AG08395 (cell line): ENCODE measurements around the gene ESR2.
"Not testable (repeated sequence)": the region's sequence is repeated elsewhere in the genome, so short reads cannot be mapped to it uniquely, and the experiment has no call there.

ENCODE experiments used
- DNase-seq: peaks from one replicate; pipeline ENCODE4 v3.0.0; 2012; ENCODE audit warnings: mixed read lengths, low spot score

The ESR2 gene

GRCh38 chr14:64147126-64147790 lies 146.9 kb downstream of the ESR2 start:
- DNase-seq, result no peak

DNA sequence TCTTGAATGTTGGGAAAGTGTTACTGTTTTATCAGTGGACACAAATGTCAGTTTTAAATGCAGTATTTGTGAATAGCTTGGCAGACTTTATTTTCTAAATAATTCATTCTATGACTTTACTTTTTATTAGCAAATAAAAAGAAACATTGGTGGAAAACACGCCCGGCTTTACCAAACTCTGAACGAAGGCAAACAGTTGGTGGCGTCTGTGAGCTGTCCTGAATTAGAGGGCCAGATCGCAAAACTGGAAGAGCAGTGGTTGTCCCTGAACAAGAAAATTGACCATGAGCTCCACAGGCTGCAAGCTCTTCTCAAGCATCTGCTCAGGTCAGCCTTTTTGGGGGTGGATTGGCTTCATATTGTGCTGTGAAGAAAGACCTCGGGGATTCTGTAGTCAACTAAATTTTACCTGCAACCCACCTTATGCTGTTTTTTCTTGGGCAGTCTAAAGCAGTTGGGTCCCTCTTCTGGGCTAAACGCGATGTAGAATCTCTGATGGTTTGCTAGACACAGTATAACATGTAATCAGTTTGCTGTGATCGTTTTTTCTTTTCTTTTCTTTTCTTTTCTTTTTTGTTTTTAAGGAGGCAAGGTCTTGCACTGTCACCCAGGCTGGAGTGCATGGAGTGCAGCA lies 156.4 kb downstream of the ESR2 start:
- no peak for DNase-seq

- DNase-seq, result no peak
These were observed 167.6 kb downstream of the ESR2 start for GRCh38 chr14:64126548-64126947.

DNA sequence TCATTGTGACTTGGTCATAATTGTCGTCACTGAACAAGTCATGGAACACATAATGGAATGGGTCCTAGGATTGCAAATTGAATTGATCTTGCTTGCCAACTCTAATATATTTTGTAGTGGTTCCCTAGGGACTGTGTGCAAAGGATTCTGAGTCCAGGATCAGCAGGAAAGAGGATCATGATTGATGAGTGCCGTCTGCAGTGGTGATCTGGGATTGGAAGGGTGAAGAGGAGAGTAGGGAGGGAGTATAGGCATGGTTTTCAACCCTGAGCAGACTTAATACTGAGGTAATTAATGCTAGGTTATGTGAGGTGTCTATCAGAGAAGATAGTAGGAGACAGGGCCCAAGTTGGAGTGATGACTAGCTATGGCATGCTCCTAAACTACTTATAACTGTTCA lies 168.9 kb downstream of the ESR2 start:
- no peak for DNase-seq

DNA sequence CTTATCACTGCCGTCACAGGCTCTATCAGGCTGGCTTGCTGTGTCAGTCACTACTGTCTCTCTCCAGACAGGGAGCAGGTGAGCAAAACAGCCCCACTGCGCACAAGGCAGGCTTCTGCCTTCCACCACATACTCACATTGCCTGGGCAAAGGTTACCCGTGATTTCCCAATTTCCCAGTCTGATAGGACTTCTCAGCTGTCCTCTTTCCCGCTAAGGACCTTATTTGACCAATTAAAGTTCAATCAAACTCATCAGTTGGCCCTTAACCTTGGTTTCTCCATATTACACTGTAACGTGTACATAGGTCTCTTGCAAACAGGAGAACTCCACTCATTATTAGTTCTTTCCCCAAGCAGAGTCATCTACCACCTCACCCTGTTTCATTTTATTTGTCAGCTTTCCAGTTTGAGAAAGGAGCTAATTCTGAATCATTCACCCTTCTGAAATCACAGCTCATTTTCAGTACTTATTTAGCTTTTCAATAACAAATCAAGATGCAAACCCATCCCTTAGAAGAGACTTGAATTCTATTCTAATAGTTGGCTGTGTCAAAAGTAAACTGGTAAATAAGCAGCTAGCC lies 170.8 kb downstream of the ESR2 start:
- DNase-seq, result no peak

- no peak for DNase-seq
These were observed 174.2 kb downstream of the ESR2 start for GRCh38 chr14:64119980-64120379.

DNA sequence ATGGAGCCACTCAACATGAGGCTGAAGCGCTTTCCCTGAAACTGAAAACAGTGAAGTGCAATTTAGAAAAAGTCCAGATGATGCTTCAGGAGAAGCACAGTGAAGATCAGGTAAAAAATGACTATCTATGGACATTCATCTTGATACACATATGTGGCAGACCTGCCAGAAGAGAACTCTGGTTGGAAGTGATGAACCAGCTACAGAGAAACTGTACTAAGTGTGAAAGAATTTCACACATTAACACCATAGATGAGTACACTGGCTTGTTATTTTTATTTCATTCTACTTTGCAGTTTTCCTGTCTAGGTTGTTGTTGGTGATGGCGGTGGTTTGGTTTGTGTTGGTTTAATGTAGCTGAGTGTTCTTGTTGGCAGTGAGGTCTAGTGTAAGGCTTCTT lies 174.7 kb downstream of the ESR2 start:
- DNase-seq, result no peak

DNA sequence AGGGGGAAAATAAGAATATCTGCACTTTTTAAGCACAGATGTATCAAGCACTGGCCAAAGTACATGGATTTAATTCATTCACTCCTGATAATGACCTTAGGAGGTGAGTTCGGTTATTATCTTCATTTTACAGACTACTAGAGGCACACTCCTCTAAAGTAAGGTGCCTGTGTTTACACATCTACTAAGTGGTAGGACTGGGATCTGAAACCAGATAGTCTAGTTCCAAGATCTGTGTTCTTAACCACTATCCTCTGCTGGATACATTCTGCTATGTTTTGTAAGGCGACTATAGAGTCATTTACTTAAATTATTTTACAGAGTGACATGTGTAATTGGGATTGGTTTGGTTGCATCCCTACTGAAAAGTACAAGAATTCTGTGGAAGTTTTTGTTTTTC lies 175.3 kb downstream of the ESR2 start:
- DNase-seq, result no peak

GRCh38 chr14:64118403-64118742 lies 175.8 kb downstream of the ESR2 start:
- DNase-seq, result not testable (repeated sequence)

DNA sequence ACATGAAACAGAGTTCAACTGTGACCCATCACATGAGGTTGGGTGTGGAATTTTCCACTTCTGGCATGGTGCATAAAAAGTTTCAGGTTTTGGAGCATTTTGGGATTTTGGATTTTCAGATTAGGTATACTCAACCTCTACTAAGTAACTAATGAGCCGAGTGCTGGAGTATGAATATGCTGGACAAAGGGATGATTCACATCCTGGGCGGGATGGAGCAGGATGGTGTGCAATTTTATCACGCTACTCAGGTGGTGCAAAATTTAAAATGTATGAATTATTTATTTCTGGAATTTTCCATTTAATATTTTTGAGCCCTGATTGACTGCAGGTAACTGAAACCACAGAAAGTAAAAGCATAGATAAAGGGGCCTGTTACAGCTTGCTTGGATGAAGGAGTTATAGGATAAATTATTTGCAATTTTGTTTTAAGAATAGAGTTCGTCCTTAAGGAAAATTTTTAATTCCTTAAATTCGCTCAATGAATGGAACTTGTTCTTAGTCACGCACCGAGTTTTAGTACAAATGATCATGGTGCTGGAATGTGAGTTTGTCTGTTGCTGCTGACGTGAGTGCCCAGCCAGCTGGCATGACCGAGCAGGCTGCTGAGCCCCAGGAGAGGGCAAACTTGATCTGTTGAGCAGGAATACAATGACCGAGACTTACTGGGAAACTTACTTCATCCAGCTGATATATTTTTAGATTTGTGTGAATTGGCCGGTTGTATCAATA lies 176.3 kb downstream of the ESR2 start:
- peak; percentile 28 for DNase-seq

GRCh38 chr14:64115401-64115800 lies 178.8 kb downstream of the ESR2 start:
- no peak for DNase-seq

DNA sequence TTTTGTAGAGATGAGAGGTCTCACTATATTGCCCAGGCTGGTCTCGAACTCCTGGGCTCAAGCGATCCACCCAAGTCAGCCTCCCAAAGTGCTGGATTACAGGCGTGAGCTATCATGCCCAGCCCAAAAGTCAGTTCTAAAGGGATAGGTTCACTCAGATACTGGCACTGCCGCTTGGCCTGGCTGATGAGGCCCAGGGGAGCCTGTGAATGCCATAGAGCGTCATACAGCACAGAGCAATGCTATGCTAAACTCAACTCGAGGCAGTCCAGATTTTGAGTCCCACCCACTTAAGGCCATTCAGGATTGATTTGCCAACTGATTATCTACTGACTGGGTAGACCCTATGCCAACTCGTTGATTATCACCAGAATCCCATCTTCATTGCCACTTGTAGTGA lies 179.4 kb downstream of the ESR2 start:
- no peak for DNase-seq

DNA sequence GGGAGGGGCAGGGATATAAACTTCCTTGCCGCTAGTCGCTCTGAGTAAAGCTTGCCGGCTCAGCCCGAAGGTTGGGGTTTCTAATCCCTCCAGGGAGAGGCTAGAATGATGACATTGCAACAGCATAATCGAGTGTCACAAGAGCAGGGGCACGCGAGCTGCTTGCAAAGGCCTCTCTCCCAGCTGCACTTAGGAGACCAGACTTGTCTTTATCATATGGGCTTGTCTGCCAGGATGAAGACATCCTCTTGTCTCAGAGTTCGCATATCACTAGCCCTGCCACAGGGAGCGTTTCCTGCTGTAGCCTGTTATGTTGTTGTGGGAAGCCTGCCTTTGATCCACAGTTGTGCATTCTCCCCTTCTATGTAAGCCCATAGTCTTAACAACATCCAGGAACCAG lies 180.0 kb downstream of the ESR2 start:
- no peak for DNase-seq

GRCh38 chr14:64112867-64113678 lies 181.1 kb downstream of the ESR2 start:
- no peak for DNase-seq

GRCh38 chr14:64110802-64111201 lies 183.4 kb downstream of the ESR2 start:
- DNase-seq, result no peak

DNA sequence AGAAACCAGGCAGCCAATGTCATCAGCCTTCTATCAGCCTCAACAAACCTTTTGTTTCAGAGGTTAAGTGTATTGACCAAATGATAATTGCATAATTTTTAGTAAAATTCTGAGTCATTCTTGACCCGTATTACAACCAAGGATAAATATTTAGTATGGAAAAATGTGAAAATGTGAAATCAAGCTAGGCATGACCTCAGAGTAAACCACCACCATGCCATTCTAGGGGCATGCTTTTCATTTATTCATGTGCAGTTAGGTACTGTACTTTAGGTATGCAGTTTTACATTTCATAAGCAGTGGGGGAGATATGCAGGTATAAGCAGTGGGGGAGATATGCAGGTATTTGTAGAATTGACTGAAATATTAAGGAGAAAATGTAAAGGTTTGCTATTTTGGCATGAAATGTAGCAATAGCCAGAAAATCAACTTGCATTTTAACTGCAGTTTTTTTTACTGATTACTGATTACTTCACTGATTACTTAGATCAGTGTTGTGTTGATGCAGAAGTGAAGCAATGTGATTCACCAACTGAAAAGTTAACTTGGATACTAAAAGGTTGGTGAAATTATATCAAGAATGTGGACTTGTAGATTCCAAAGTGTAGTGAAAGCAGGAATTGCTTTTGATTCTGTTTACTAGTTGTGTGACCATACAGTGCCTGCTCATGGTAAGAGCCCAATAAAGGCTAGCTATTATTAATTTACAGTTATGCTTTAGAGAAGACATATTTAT lies 184.2 kb downstream of the ESR2 start:
- no peak for DNase-seq

DNA sequence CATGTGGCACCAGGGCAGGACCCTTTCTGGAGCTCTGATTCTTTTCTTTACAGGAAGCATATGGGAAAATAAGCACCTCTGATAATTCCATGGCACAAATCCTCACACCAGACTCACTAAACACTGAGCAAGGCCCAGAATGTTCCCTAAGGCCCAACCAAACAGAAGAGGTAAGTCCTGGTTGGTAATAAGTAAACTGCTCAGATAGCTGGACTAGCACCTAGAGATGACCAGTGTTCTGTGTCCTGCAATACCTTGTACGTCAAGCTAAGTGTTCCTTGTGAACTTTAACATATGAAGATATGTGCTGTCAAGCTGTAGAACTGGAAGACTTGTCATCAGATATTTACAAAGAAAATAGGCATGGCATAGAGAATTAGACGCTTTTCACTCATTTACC lies 186.7 kb downstream of the ESR2 start:
- no peak for DNase-seq

DNA sequence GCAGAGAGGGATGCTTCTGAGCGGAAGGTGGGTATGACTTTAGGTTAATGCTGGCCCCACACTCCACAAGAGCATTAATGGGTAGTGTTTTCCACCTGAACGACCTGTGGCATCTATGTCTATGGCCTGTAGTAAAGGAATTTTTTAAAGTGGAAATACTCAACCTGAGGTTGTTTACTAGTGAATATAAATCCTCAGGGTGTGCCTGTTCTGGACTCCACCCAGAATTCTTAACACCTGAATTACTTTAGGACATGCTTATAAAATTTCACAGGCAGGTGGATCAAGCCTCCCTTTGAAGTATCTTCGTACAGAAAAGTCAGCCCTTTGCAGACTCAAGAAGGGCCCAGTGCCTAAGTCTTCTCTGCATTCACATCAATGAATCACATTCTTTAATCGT lies 196.1 kb downstream of the ESR2 start:
- DNase-seq, result no peak

DNA sequence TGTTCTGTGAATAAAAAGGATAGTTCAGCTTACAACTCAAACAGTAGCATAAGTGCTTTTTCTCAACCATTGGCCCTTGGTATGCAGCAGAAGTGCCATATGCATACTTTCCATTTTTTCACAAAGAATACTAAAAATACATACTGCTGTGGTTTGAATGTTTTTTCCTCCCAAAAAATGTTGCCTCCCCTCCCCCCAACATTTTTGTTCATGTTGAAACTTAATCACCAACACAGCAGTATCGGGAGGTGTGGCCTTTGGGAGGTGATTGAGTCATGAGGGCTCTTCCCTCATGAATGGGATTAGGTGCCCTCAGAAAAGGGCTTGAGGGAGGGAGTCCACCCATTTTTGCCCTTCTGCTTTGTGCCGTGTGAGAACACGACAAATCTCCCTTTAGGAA lies 198.6 kb downstream of the ESR2 start:
- DNase-seq, result no peak

DNA sequence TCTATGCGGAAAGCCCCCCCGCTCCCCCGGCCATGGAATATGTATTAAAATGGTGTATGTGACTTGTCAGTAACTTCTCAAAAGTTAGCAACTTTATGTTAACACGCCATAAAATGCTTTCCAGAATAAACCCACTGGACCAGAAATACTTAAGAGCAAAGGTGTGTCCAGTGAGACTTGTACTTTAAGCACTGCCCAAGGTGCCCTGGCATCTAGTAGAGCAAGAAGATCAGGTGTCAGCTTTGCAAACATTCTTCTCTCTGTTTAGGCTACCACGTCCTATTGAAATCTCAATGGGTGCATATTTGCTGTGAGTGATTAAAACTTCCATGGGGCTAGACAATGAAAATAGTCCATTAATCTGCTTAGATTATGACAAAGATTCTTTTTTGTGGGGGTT lies 201.2 kb downstream of the ESR2 start:
- DNase-seq, result no peak

DNA sequence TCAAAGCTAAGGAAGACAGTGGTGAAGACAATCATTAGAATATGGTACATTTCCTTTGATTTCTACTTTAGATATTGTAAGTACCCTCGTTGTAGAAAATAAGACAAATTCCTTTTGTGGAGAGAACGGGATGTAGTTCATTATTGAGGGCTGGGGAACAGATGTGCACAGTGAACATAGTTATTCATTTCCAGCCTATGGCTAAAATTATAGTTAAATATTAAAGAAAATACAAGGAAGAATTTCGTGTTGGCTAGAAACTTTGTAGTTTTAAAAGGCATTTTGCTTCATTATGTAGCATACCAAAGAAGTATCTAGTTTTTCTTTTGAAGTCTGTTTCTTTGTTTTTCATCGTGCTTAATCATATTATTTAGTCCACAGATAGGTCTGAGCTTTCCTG lies 201.8 kb downstream of the ESR2 start:
- no peak for DNase-seq

DNA sequence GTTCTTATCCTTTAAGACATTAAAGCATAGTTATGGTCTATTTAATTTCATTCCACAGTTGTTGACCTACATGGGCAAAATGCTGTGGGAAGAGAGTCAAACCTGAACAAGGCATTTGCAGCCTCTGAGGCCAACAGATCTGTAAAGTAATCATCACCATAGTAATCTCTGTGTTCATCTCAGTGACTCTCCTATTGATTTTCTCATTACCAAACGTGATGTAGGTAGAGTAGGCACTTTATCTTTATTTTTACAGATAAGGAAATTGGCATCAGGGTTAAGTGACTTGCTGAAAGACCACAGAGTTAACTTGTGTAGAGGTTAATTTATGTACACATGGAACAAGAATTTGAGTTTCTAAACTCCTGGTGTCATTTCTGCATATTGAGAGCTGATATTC lies 203.0 kb downstream of the ESR2 start:
- DNase-seq, result no peak
